Measurements from ENCODE around the gene FBXO5.
"Not testable (repeated sequence)": the region's sequence is repeated elsewhere in the genome, so short reads cannot be mapped to it uniquely, and the experiment has no call there.

The FBXO5 gene

DNA sequence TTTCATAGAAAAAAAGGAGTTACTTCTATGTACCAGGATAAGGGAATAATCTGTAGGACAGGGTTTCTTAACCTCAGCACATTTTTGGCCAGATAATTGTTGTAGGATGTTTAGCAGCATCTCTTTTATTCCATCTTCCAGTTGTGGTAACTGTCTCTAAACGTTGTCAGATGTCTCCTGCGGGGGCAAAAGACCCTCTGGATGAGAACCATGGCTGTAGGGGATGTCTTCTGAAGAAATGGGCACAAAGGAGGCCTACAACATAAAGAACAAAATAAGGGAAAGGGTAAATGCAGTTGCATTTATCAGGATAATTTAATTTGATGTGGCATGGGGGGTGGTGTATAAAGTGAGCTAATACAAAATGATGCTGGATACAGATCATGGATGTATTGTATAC lies 4.1 kb upstream of the FBXO5 start:
- DNase-seq: no peak

DNA sequence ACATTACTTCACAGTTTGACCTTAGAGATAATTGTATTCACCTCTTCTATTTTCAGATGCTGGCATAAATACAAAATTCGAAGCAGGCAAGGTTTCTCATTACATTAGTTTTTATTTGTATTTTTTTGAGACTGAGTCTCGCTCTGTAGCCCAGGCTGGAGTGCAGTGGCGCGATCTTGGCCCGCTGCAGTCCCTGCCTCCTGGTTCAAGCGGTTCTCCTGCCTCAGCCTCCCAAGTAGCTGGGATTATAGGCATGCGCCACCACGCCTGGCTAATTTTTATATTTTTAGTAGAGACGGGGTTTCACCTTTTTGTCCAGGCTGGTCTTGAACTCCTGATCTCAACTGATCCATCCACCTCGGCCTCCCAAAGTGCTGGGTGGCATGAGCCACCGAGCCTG lies 2.5 kb upstream of the FBXO5 start:
- not testable (repeated sequence) for DNase-seq

GRCh38 chr6:152984513-152984872 lies 1.7 kb upstream of the FBXO5 start:
- DNase-seq: no peak

- peak; percentile 84 for DNase-seq
Observed at GRCh38 chr6:152983637-152984512, 1.0 kb upstream of the FBXO5 start.

GRCh38 chr6:152981989-152982903 lies 595 bp downstream of the FBXO5 start:
- DNase-seq: no peak

- no peak for DNase-seq
Observed at GRCh38 chr6:152981219-152981618, 1.6 kb downstream of the FBXO5 start.

DNA sequence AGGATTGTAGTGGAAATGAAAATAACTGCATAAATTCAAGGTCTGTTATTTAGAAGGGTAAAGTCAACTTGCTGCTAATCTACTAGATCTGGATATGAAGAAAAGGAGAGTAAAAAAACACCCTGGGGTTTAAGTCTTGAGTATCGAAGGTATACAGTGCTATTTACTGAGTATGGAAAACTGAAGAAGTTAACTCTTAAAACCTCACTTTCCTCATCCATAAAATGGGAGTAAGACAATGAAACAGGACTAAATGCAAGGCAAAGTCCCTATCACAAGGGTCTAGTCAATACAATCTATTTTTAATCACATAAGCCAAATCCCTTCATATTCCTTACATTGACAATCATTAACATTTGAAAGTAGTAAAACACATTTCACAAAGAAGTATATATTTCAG lies 2.2 kb downstream of the FBXO5 start:
- no peak for DNase-seq

DNA sequence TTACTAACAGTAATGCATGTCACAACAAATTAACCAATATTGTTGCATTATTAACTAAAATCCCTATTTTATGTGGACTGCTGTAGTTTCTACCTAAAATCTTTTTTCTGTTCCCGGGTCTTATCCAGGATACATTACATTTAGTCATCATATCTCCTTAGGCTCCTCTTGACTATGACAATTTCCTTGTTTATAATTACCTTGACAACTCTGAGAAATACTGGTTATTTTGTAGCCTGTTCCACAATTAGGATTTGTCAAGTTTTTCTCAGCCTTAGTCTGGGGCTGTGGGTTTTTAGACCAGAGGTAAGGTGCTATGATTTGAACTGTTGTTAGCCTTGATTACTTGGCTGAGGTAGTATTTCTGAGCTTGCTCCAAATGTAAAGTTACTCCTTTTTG lies 3.7 kb downstream of the FBXO5 start:
- DNase-seq: no peak

- no peak for DNase-seq
Observed at GRCh38 chr6:152978058-152978457, 4.8 kb downstream of the FBXO5 start.

DNA sequence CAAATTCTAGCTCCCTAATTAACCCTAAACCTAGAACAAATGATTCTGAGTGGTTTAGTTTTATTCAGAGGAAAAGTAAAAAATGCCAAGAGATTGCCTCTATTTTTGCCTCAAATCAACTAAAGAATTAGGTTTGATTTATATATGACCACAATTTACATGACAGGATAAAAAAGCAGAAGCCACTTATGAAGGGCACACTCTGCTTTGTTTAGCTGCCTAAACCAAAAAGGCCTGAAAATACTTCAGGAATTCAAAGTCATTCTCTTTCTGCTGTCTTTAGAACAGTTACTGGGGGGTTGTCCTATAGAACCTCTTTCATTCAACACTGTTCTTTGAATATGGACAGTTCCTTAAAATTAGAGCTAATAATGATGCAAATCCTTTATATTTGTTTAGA lies 5.3 kb downstream of the FBXO5 start:
- no peak for DNase-seq

DNA sequence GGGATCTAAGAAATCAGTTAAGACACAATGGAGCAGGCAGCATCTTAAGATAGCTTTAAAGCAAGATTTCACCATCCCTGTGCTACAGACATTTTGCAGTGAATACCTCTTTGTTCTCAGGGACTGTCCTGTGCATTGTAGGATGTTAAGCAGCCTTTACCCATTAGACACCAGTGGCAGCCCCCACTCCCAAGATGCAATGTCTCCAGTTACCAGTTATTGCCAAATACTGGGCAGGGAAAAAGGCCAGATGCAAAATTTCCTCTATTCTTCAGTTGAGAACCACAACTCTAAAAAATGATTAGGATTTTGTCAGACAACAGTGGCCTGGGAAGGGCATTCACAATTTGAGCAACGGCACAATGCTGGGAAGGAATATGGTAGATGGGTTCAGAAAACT lies 6.1 kb downstream of the FBXO5 start:
- no peak for DNase-seq

- no peak for DNase-seq
Observed at GRCh38 chr6:152975204-152975915, 7.5 kb downstream of the FBXO5 start.

- no peak for DNase-seq
Observed at GRCh38 chr6:152973916-152974315, 8.9 kb downstream of the FBXO5 start.

- DNase-seq: no peak
Observed at GRCh38 chr6:152969688-152970418, 13.0 kb downstream of the FBXO5 start.

DNA sequence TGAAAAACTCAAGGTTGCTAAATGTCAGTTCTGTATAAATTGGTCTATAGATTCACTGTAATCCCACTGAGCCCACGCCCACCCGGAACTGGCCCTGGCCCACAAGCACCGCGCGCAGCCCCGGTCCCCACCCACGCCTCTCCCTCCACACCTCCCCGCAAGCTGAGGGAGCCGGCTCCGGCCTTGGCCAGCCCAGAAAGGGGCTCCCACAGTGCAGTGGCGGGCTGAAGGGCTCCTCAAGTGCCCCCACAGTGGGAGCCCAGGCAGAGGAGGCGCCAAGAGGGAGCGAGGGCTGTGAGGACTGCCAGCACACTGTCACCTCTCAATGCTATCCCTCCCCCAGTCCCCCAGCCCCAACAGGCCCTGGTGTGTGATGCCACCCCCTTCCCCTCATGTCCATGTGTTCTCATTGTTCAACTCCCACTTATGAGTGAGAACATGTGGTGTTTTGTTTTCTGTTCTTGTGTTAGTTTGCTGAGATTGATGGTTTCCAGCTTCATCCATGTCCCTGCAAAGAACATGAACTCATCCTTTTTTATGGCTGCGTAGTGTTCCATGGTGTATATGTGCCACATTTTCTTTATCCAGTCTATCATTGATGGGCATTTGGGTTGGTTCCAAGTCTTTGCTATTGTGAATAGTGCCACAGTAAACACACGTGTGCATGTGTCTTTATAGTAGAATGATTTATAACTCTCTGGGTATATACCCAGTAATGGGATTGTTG lies 16.5 kb downstream of the FBXO5 start:
- not testable (repeated sequence) for DNase-seq

GRCh38 chr6:152959333-152959732 lies 23.5 kb downstream of the FBXO5 start:
- DNase-seq: no peak

GRCh38 chr6:152957796-152958195 lies 25.0 kb downstream of the FBXO5 start:
- DNase-seq: no peak

DNA sequence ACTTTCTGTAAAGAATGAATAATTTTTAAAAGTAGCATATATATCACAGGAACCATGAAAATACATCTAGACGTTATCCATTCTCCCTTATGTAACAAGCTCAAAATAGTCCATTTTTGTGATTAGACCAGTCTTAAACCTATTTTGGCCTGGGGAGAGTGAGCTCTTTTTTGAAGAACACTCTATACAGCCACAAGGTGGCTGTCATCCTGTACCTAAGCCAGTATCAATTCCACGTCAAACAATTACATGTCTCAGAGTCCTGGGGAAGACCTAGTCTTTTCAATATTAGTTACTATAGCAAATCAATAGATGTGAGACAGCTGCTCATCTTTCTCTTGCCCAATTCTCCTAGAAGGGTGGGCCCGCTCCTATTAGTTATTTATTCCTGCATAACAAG lies 28.4 kb downstream of the FBXO5 start:
- DNase-seq: no peak

DNA sequence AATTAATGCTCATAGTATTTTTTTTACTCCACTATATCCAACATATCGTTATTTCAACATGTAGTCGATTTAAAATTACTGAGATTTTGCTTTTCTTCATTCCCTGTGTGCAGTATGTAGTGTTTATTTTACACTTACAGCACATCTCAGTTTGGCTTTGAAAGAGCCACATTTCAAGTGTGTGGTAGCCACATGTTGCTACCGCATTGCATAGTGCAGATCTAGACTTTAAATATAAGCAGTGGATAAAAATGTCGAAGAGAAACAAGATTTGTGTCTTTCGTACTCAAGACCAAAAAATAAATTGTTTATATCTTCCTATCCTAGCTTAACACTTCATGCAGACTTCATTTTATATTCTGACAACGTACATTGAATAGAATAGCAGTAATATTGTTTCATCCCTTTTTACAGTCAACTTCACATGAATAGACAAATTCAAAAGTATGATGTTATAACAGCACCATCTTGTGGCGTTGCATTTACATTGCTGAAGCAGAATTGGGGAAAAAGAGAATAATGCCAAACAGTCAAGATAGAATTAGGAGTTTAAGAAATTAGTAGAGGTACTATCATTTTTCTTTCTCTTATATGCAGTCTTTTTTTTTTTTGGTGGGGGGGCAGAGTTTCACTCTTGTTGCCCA lies 29.9 kb downstream of the FBXO5 start:
- DNase-seq: peak; percentile 46

DNA sequence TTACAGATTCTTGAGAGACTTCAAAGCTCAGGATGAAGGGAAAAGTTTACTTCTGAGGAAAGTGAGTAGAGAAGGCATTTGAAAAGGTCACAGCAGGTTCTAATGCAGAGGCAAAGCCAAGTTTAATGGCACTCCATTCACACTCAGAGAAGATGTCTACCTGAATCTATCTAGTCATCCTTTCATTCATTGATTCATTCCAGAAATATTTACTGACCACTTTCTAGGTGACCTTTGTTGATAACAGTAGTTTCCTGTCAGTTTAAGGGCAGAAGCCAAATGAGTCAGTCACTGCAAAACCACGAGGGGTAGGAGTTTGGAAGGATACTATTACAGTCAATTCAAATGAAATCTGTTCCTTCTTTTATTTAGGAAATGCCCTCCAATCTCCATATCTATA lies 30.8 kb downstream of the FBXO5 start:
- peak; percentile 27 for DNase-seq

DNA sequence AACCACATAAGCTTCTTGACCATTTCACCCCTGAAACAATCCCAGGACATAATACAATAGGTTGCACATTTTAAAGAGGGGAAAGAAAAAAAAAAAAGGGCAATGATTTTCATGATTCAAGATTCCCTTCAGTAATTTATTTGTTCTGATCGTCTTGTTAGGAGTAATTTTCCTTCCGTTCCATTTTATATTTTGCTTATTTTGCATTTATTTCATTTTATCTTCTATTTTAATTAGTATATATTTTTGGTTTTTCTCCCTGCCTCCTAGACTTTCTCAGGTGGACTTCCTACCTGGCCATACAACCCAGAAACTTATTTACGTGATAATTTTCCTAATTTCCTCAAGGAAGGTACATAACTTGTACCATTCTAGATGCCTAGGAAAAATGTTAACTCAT lies 32.6 kb downstream of the FBXO5 start:
- DNase-seq: no peak
